Activated naive CD8-positive, alpha-beta T cell treated with anti-CD3 and anti-CD28 coated beads, Interleukin-2, amount 50 U/mL, for 24 hours (primary cell): ENCODE results near the gene CACNA1A.

ENCODE experiments used
- ATAC-seq: fragments of 150-1000 bp; cut with Tn5 transposase; one replicate; pipeline ENCODE4 v1.10.0; 2021
- DNase-seq: peaks from one replicate; pipeline ENCODE4 v3.0.0; 2021
- H3K27ac Mint-ChIP-seq: one replicate; pipeline ENCODE4 v1.8.0; 2021; ENCODE audit warnings: mild to moderate bottlenecking, mixed read lengths
- H3K27me3 Mint-ChIP-seq: one replicate; pipeline ENCODE4 v1.8.0; 2021; ENCODE audit warnings: mixed read lengths
- H3K36me3 Mint-ChIP-seq: one replicate; pipeline ENCODE4 v1.8.0; 2021; ENCODE audit warnings: low read depth, mixed read lengths
- H3K4me1 Mint-ChIP-seq: one replicate; pipeline ENCODE4 v1.8.0; 2021; ENCODE audit warnings: mixed read lengths
- H3K4me3 Mint-ChIP-seq: one replicate; pipeline ENCODE4 v1.8.0; 2021; ENCODE audit warnings: mild to moderate bottlenecking, moderate library complexity, mixed read lengths
- H3K9me3 Mint-ChIP-seq: one replicate; pipeline ENCODE4 v1.8.0; 2021; ENCODE audit warnings: mixed read lengths

Gene CACNA1A

GRCh38 chr19:13507053-13507611 lies 853 bp upstream of the CACNA1A start:
- Mint-ChIP-seq H3K27me3 (peaks cover 72% of the 10 kb centered on the region), H3K4me3 (peak overlapping the region; percentile 25), H3K27ac (no peak overlapping the region), H3K4me1 (peaks cover 3% of the 10 kb centered on the region), H3K36me3 (no peaks in the 10 kb centered on the region), H3K9me3 (no peaks in the 10 kb centered on the region)
- DNase-seq (no peak), ATAC-seq (no peak)

GRCh38 chr19:13505761-13506470 lies 363 bp downstream of the CACNA1A start:
- ATAC-seq (no peak), DNase-seq (peak; percentile 22)
- no peak overlapping the region for H3K4me3 Mint-ChIP-seq
- H3K4me1 Mint-ChIP-seq: peaks cover 3% of the 10 kb centered on the region
- no peak overlapping the region for H3K27ac Mint-ChIP-seq
- H3K27me3 Mint-ChIP-seq: peaks cover 64% of the 10 kb centered on the region
- H3K36me3 Mint-ChIP-seq: no peaks in the 10 kb centered on the region
- no peaks in the 10 kb centered on the region for H3K9me3 Mint-ChIP-seq

GRCh38 chr19:13505164-13505695 lies 1.0 kb downstream of the CACNA1A start:
- ATAC-seq: no peak

GRCh38 chr19:13503570-13504235 lies 2.6 kb downstream of the CACNA1A start:
- DNase-seq (no peak), ATAC-seq (no peak)
- Mint-ChIP-seq H3K4me3 (no peak overlapping the region), H3K4me1 (peaks cover 3% of the 10 kb centered on the region), H3K36me3 (no peaks in the 10 kb centered on the region), H3K27me3 (peaks cover 50% of the 10 kb centered on the region), H3K27ac (no peak overlapping the region), H3K9me3 (no peaks in the 10 kb centered on the region)

More at GRCh38 chr19:13505164-13505695, 1.0 kb downstream of the CACNA1A start:
- Mint-ChIP-seq H3K27me3 (peaks cover 65% of the 10 kb centered on the region), H3K36me3 (no peaks in the 10 kb centered on the region), H3K4me3 (no peak overlapping the region), H3K4me1 (peaks cover 3% of the 10 kb centered on the region), H3K9me3 (no peaks in the 10 kb centered on the region), H3K27ac (no peak overlapping the region)
- DNase-seq: no peak

- Mint-ChIP-seq H3K27ac (no peak overlapping the region), H3K4me3 (no peak overlapping the region), H3K27me3 (peaks cover 35% of the 10 kb centered on the region), H3K36me3 (no peaks in the 10 kb centered on the region), H3K9me3 (no peaks in the 10 kb centered on the region), H3K4me1 (peaks cover 3% of the 10 kb centered on the region)
- DNase-seq: no peak
- ATAC-seq: no peak
These were observed 4.0 kb downstream of the CACNA1A start for GRCh38 chr19:13502231-13502630.

- Mint-ChIP-seq H3K36me3 (no peaks in the 10 kb centered on the region), H3K9me3 (peaks cover 4% of the 10 kb centered on the region), H3K27ac (no peak overlapping the region), H3K27me3 (peaks cover 22% of the 10 kb centered on the region), H3K4me3 (no peak overlapping the region), H3K4me1 (no peaks in the 10 kb centered on the region)
- ATAC-seq (no peak), DNase-seq (no peak)
These were observed 6.6 kb downstream of the CACNA1A start for GRCh38 chr19:13499692-13500091.

- H3K36me3 Mint-ChIP-seq: no peaks in the 10 kb centered on the region
- ATAC-seq (no peak), DNase-seq (no peak)
- no peaks in the 10 kb centered on the region for H3K4me1 Mint-ChIP-seq
- no peak overlapping the region for H3K4me3 Mint-ChIP-seq
- peaks cover 9% of the 10 kb centered on the region for H3K9me3 Mint-ChIP-seq
- peaks cover 20% of the 10 kb centered on the region for H3K27me3 Mint-ChIP-seq
- no peak overlapping the region for H3K27ac Mint-ChIP-seq
These were observed 12.6 kb downstream of the CACNA1A start for GRCh38 chr19:13493516-13494310.

GRCh38 chr19:13492128-13492527 lies 14.2 kb downstream of the CACNA1A start:
- H3K4me1 Mint-ChIP-seq: no peaks in the 10 kb centered on the region
- no peak for DNase-seq
- H3K27me3 Mint-ChIP-seq: peaks cover 23% of the 10 kb centered on the region
- no peak for ATAC-seq
- H3K27ac Mint-ChIP-seq: no peak overlapping the region
- H3K36me3 Mint-ChIP-seq: no peaks in the 10 kb centered on the region
- peaks cover 9% of the 10 kb centered on the region for H3K9me3 Mint-ChIP-seq
- H3K4me3 Mint-ChIP-seq: no peak overlapping the region

GRCh38 chr19:13487985-13488384 lies 18.3 kb downstream of the CACNA1A start:
- no peak overlapping the region for H3K27ac Mint-ChIP-seq
- ATAC-seq (no peak), DNase-seq (no peak)
- no peak overlapping the region for H3K4me3 Mint-ChIP-seq
- H3K9me3 Mint-ChIP-seq: peaks cover 5% of the 10 kb centered on the region
- no peaks in the 10 kb centered on the region for H3K4me1 Mint-ChIP-seq
- no peaks in the 10 kb centered on the region for H3K36me3 Mint-ChIP-seq
- peaks cover 28% of the 10 kb centered on the region for H3K27me3 Mint-ChIP-seq

- H3K27me3 Mint-ChIP-seq: peaks cover 13% of the 10 kb centered on the region
- no peaks in the 10 kb centered on the region for H3K36me3 Mint-ChIP-seq
- H3K4me1 Mint-ChIP-seq: no peaks in the 10 kb centered on the region
- ATAC-seq: no peak
- peaks cover 5% of the 10 kb centered on the region for H3K9me3 Mint-ChIP-seq
- H3K27ac Mint-ChIP-seq: no peak overlapping the region
- H3K4me3 Mint-ChIP-seq: no peak overlapping the region
- no peak for DNase-seq
These were observed 22.1 kb downstream of the CACNA1A start for GRCh38 chr19:13484166-13484565.

- ATAC-seq (no peak), DNase-seq (no peak)
- Mint-ChIP-seq H3K9me3 (peaks cover 5% of the 10 kb centered on the region), H3K27me3 (peaks cover 10% of the 10 kb centered on the region), H3K27ac (no peak overlapping the region), H3K36me3 (no peaks in the 10 kb centered on the region), H3K4me3 (no peak overlapping the region), H3K4me1 (no peaks in the 10 kb centered on the region)
These were observed 23.1 kb downstream of the CACNA1A start for GRCh38 chr19:13483215-13483614.

GRCh38 chr19:13478576-13478975 lies 27.7 kb downstream of the CACNA1A start:
- no peak overlapping the region for H3K27ac Mint-ChIP-seq
- DNase-seq: no peak
- peaks cover 2% of the 10 kb centered on the region for H3K36me3 Mint-ChIP-seq
- H3K4me1 Mint-ChIP-seq: no peaks in the 10 kb centered on the region
- H3K4me3 Mint-ChIP-seq: no peak overlapping the region
- ATAC-seq: no peak
- H3K9me3 Mint-ChIP-seq: peaks cover 36% of the 10 kb centered on the region
- H3K27me3 Mint-ChIP-seq: peaks cover 14% of the 10 kb centered on the region

- peaks cover 13% of the 10 kb centered on the region for H3K27me3 Mint-ChIP-seq
- no peaks in the 10 kb centered on the region for H3K4me1 Mint-ChIP-seq
- DNase-seq: no peak
- ATAC-seq: no peak
- H3K36me3 Mint-ChIP-seq: peaks cover 2% of the 10 kb centered on the region
- no peak overlapping the region for H3K27ac Mint-ChIP-seq
- peaks cover 37% of the 10 kb centered on the region for H3K9me3 Mint-ChIP-seq
- H3K4me3 Mint-ChIP-seq: no peak overlapping the region
These were observed 30.2 kb downstream of the CACNA1A start for GRCh38 chr19:13476071-13476470.

- Mint-ChIP-seq H3K4me1 (no peaks in the 10 kb centered on the region), H3K4me3 (no peak overlapping the region), H3K27ac (no peak overlapping the region), H3K9me3 (peaks cover 37% of the 10 kb centered on the region), H3K36me3 (peaks cover 2% of the 10 kb centered on the region), H3K27me3 (peaks cover 13% of the 10 kb centered on the region)
- ATAC-seq (no peak), DNase-seq (no peak)
These were observed 31.2 kb downstream of the CACNA1A start for GRCh38 chr19:13475044-13475443.
